Spinal cord (tissue), 10 donors: ENCODE results near the gene SNAI3. TPM values are rescaled to one million over a fixed set of nuclear protein-coding genes. Genes with fewer than 3 reads are reported as not detected.

Experiments used
- DNase-seq, 6 donors: peaks; one replicate each; pipeline versions ENCODE4 v3.0.0 to v3.0.0-alpha.2; 2013 to 2015; ENCODE audit warnings: low spot score in 6 of 6, low read depth in 4 of 6
- H3K27ac ChIP-seq: one replicate; pipeline ENCODE4 v1.5.1; 2013; ENCODE audit warnings: low read depth, low read length, control low read depth
- H3K27me3 ChIP-seq: one replicate; pipeline ENCODE4 v1.6.1; 2013; ENCODE audit warnings: low read length; ENCODE audit not compliant: control insufficient read depth, insufficient read depth
- H3K36me3 ChIP-seq: one replicate; pipeline ENCODE4 v1.6.1; 2013; ENCODE audit warnings: low read length; ENCODE audit not compliant: control insufficient read depth, insufficient read depth
- H3K4me1 ChIP-seq: one replicate; pipeline ENCODE4 v1.6.1; 2013; ENCODE audit warnings: low read length; ENCODE audit not compliant: control insufficient read depth, insufficient read depth
- H3K4me3 ChIP-seq: one replicate; pipeline ENCODE4 v1.5.1; 2013; ENCODE audit warnings: low read depth, low read length, control low read depth
- H3K9me3 ChIP-seq: one replicate; pipeline ENCODE4 v1.6.1; 2013; ENCODE audit warnings: low read length; ENCODE audit not compliant: control insufficient read depth, insufficient read depth
- WGBS: methylation state at CpG from one replicate; pipeline ENCODE4 v1.1.5; 2013; ENCODE audit warnings: missing lambda C conversion rate; ENCODE audit not compliant: insufficient coverage; 5-methylcytosine and 5-hydroxymethylcytosine counted together
- polyA plus RNA-seq, 2 donors: library from polyadenylated mRNA; unstranded; fragments of 120-200 nt; gene quantifications; one replicate each; pipeline ENCODE4 v1.2.1, GENCODE V29; 2013; ENCODE audit not compliant: insufficient read length in 2 of 2
- total RNA-seq, 2 donors: library from RNA; depleted of rRNA in 1 of 2; stranded (reverse); fragments of 120-200 nt in 1 of 2; fragments of >200 nt in 1 of 2; gene quantifications; one replicate each; pipeline versions ENCODE4 v1.2.3 to v1.2.4, GENCODE V29; 2013 to 2014
- donor health status: healthy.

Gene SNAI3
- total and polyA plus RNA-seq, 4 donors, result 0.30 to 2.2 (median 1.3) TPM

- WGBS, result 86% methylated on average over 25 of the region's 26 CpGs
- no peak for DNase-seq
- H3K27ac ChIP-seq, result no peak overlapping the region
- H3K4me1 ChIP-seq, result no peaks in the 10 kb centered on the region
- no peaks in the 10 kb centered on the region for H3K9me3 ChIP-seq
- H3K4me3 ChIP-seq, result no peak overlapping the region
- peaks cover 29% of the 10 kb centered on the region for H3K36me3 ChIP-seq
- peaks cover 19% of the 10 kb centered on the region for H3K27me3 ChIP-seq
These were observed 5.7 kb upstream of the SNAI3 start for GRCh38 chr16:88691924-88692560.

GRCh38 chr16:88691129-88691813 lies 5.0 kb upstream of the SNAI3 start:
- Histone ChIP-seq H3K4me1 (peaks cover 6% of the 10 kb centered on the region), H3K36me3 (peaks cover 22% of the 10 kb centered on the region), H3K4me3 (no peak overlapping the region), H3K27ac (no peak overlapping the region), H3K9me3 (no peaks in the 10 kb centered on the region), H3K27me3 (peaks cover 26% of the 10 kb centered on the region)
- DNase-seq, result no peak
- 85% methylated on average over 33 of the region's 33 CpGs for WGBS

DNA sequence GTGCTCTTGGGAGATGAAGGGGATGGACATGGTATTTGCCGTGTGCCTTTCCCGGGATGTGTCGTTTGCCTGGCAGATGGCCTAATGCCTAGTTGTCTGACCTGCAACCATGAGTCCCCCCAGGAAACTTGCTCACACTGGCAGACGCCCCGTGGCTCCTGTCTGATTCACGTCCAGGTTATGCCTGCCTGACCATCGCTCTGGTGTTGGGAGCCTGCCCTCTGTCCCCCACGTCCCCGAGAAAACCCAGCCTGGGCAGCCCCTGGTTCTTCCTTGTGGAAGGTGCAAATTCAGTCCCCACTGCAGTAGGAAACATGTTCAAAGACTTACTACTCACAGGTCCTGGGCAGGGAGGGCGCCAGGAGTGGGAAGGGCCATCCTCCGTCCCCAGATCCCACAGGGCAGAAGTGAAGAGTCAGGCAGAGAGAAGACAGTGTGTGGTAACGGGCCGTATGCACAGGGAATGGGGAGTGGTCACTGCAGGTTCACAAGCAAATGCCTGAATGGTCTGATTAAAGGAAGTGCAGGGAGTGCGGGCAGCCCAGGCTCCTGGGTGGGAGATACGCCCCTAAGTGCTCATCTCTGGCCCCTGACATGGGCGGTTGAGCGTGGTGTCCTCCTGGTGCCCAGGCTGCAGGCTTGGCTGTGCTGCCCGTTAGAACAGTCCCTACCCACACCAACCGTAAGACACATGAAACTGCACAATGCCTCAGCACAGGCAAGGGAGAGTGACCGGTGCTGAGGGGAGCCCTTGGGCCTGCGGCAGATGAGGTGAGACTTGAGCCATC lies 4.2 kb upstream of the SNAI3 start:
- Histone ChIP-seq H3K27ac (no peak overlapping the region), H3K27me3 (peaks cover 33% of the 10 kb centered on the region), H3K9me3 (no peaks in the 10 kb centered on the region), H3K36me3 (peaks cover 14% of the 10 kb centered on the region), H3K4me1 (peaks cover 13% of the 10 kb centered on the region), H3K4me3 (no peak overlapping the region)
- WGBS, result 73% methylated on average over 21 of the region's 21 CpGs
- DNase-seq, result no peak

- 41% methylated on average over 25 of the region's 28 CpGs for WGBS
- Histone ChIP-seq H3K27ac (no peak overlapping the region), H3K4me3 (no peak overlapping the region), H3K4me1 (peaks cover 21% of the 10 kb centered on the region), H3K27me3 (peaks cover 53% of the 10 kb centered on the region), H3K36me3 (no peaks in the 10 kb centered on the region), H3K9me3 (no peaks in the 10 kb centered on the region)
- no peak for DNase-seq
These were observed 1.9 kb upstream of the SNAI3 start for GRCh38 chr16:88688013-88688778.

GRCh38 chr16:88687676-88688012 lies 1.3 kb upstream of the SNAI3 start:
- no peaks in the 10 kb centered on the region for H3K9me3 ChIP-seq
- no peaks in the 10 kb centered on the region for H3K36me3 ChIP-seq
- no peak overlapping the region for H3K4me3 ChIP-seq
- whole genome bisulfite sequencing, result no CpG with 5 or more reads among the region's 3 CpGs
- no peak for DNase-seq
- H3K27me3 ChIP-seq, result peaks cover 53% of the 10 kb centered on the region
- H3K27ac ChIP-seq, result no peak overlapping the region
- peaks cover 21% of the 10 kb centered on the region for H3K4me1 ChIP-seq

DNA sequence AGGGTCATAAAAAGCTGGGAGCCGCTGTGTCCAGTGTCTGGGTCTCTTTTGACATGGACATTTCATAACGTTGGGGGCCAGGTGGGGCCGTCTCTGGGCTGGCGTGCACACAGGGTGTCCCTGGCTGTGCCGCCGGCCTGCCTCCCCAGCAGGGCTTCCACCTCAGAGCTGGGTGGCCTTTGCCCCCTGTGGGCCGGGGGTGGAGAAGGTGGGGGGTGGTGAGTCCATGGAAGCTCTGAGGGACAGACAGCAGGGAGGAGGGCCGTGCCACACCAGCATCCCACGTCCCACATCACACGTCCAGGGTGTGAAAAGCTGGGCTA lies 908 bp upstream of the SNAI3 start:
- H3K27me3 ChIP-seq, result peaks cover 53% of the 10 kb centered on the region
- H3K27ac ChIP-seq, result no peak overlapping the region
- H3K36me3 ChIP-seq, result no peaks in the 10 kb centered on the region
- 61% methylated on average over 6 of the region's 10 CpGs for WGBS
- DNase-seq, result no peak
- H3K4me3 ChIP-seq, result no peak overlapping the region
- peaks cover 21% of the 10 kb centered on the region for H3K4me1 ChIP-seq
- no peaks in the 10 kb centered on the region for H3K9me3 ChIP-seq

GRCh38 chr16:88686062-88686438 lies 257 bp downstream of the SNAI3 start:
- DNase-seq, result no peak
- H3K36me3 ChIP-seq, result no peaks in the 10 kb centered on the region
- WGBS, result 0% methylated on average over 23 of the region's 25 CpGs
- no peaks in the 10 kb centered on the region for H3K9me3 ChIP-seq
- H3K4me1 ChIP-seq, result peaks cover 30% of the 10 kb centered on the region
- peak overlapping the region; percentile 24 for H3K4me3 ChIP-seq
- H3K27ac ChIP-seq, result no peak overlapping the region
- peaks cover 59% of the 10 kb centered on the region for H3K27me3 ChIP-seq

- 9% methylated on average over 21 of the region's 33 CpGs for WGBS
- no peak overlapping the region for H3K27ac ChIP-seq
- DNase-seq, result no peak
- no peaks in the 10 kb centered on the region for H3K9me3 ChIP-seq
- H3K4me1 ChIP-seq, result peaks cover 30% of the 10 kb centered on the region
- H3K36me3 ChIP-seq, result no peaks in the 10 kb centered on the region
- no peak overlapping the region for H3K4me3 ChIP-seq
- H3K27me3 ChIP-seq, result peaks cover 61% of the 10 kb centered on the region
These were observed 898 bp downstream of the SNAI3 start for GRCh38 chr16:88685156-88686061.
